ENCODE results near the gene PITX3.

DNA sequence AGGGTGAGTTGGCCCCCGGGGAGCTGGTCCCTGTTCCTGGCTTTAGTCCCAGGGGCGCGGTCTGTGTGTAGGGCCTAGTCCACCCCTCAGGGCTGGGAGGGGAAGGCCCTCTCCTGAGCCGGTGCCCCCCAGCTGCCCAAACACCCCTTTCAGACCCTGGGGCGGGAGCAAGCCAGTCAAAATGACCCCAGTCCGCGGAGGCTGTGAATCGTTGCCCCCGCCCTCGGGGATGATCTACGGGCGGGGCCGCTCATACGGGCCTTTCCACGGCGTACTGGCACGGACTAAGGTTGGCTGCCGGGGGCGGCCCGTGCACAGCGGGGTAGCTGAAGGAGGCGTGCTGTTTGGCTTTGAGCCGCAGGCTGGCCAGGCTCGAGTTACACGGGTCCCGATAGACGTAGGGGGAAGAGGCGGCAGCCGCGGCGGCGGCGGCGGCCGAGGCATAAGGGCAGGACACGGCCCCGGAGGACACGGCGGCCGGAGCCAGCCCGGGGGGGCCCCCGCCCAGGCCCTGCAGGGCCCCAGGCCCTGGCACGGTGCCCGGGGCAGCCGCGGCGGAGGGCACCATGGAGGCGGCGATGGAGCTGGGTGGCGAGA, 10.9 kb downstream of the PITX3 start:
- TF ChIP-seq TARDBP (IDR thresholded peaks at IDR 0.05) (no peak), IRF2 (CRISPR knock-in tag; IDR thresholded peaks at IDR 0.05) (no peak), ETS2 (tag; IDR thresholded peaks at IDR 0.05; ENCODE audit: borderline replicate concordance, poor library complexity, severe bottlenecking) (no peak), HEY1 (CRISPR knock-in tag; IDR thresholded peaks at IDR 0.05; ENCODE audit: borderline replicate concordance) (no peak), TCF7L2 (IDR thresholded peaks at IDR 0.05; ENCODE audit: low read depth, low read length) (no peak), SOX6 (IDR thresholded peaks at IDR 0.05) (no peak)
- TF ChIP-seq, protein P1, sequence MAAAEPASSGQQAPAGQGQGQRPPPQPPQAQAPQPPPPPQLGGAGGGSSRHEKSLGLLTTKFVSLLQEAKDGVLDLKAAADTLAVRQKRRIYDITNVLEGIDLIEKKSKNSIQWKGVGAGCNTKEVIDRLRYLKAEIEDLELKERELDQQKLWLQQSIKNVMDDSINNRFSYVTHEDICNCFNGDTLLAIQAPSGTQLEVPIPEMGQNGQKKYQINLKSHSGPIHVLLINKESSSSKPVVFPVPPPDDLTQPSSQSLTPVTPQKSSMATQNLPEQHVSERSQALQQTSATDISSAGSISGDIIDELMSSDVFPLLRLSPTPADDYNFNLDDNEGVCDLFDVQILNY (CRISPR knock-in tag; IDR thresholded peaks at IDR 0.05): no peak
- TF ChIP-seq, protein P2, sequence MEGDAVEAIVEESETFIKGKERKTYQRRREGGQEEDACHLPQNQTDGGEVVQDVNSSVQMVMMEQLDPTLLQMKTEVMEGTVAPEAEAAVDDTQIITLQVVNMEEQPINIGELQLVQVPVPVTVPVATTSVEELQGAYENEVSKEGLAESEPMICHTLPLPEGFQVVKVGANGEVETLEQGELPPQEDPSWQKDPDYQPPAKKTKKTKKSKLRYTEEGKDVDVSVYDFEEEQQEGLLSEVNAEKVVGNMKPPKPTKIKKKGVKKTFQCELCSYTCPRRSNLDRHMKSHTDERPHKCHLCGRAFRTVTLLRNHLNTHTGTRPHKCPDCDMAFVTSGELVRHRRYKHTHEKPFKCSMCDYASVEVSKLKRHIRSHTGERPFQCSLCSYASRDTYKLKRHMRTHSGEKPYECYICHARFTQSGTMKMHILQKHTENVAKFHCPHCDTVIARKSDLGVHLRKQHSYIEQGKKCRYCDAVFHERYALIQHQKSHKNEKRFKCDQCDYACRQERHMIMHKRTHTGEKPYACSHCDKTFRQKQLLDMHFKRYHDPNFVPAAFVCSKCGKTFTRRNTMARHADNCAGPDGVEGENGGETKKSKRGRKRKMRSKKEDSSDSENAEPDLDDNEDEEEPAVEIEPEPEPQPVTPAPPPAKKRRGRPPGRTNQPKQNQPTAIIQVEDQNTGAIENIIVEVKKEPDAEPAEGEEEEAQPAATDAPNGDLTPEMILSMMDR (IDR thresholded peaks at IDR 0.05 in 2 of 3, conservative IDR thresholded peaks at IDR 0.05 in 1 of 3; ENCODE audit: insufficient read depth in 2 of 3, low read depth in 1 of 3, low read length in 3 of 3): no peak
- TF ChIP-seq, protein P3, sequence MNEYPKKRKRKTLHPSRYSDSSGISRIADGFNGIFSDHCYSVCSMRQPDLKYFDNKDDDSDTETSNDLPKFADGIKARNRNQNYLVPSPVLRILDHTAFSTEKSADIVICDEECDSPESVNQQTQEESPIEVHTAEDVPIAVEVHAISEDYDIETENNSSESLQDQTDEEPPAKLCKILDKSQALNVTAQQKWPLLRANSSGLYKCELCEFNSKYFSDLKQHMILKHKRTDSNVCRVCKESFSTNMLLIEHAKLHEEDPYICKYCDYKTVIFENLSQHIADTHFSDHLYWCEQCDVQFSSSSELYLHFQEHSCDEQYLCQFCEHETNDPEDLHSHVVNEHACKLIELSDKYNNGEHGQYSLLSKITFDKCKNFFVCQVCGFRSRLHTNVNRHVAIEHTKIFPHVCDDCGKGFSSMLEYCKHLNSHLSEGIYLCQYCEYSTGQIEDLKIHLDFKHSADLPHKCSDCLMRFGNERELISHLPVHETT (CRISPR knock-in tag; conservative IDR thresholded peaks at IDR 0.05 in 1 of 2, IDR thresholded peaks at IDR 0.05 in 1 of 2): no peak
- TF ChIP-seq, protein P4, sequence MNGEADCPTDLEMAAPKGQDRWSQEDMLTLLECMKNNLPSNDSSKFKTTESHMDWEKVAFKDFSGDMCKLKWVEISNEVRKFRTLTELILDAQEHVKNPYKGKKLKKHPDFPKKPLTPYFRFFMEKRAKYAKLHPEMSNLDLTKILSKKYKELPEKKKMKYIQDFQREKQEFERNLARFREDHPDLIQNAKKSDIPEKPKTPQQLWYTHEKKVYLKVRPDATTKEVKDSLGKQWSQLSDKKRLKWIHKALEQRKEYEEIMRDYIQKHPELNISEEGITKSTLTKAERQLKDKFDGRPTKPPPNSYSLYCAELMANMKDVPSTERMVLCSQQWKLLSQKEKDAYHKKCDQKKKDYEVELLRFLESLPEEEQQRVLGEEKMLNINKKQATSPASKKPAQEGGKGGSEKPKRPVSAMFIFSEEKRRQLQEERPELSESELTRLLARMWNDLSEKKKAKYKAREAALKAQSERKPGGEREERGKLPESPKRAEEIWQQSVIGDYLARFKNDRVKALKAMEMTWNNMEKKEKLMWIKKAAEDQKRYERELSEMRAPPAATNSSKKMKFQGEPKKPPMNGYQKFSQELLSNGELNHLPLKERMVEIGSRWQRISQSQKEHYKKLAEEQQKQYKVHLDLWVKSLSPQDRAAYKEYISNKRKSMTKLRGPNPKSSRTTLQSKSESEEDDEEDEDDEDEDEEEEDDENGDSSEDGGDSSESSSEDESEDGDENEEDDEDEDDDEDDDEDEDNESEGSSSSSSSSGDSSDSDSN (IDR thresholded peaks at IDR 0.05; ENCODE audit: borderline replicate concordance in 1 of 2, low read depth in 2 of 2, low read length in 2 of 2): no peak
